A549 (cell line): ENCODE measurements around the gene PTH2. TPM values are rescaled to one million over a fixed set of nuclear protein-coding genes. Genes with fewer than 3 reads are reported as not detected.
"Not testable (repeated sequence)": the region's sequence is repeated elsewhere in the genome, so short reads cannot be mapped to it uniquely, and the experiment has no call there.

Source experiments
- ATAC-seq, 2 experiments: fragments of 200-7000 bp in 1 of 2; fragments of >200 bp in 1 of 2; cut with Nextera tagmentation in 1 of 2; cut with Tn5 transposase in 1 of 2; 3 replicates each; pipeline versions ENCODE4 v1.8.0 to v1.9.1; 2018 to 2020; ENCODE audit warnings: mild to moderate bottlenecking in 1 of 2, moderate library complexity in 1 of 2
- CTCF ChIA-PET: fragments of 300-600 bp; sonication (Branson Sonifier 250); formaldehyde crosslinking; extraction: SDS; loops from one replicate; lab custom pipeline; 2021; ENCODE audit warnings: antibody characterized with exemption, inconsistent platforms; lab: Yijun Ruan, JAX
- POLR2A ChIA-PET: fragments of 350-600 bp; formaldehyde crosslinking; extraction: SDS; loops from one replicate; lab custom pipeline; 2021; ENCODE audit warnings: antibody characterized with exemption, inconsistent platforms; lab: Yijun Ruan, JAX
- DNase-seq, 2 experiments: peaks; one replicate each; pipeline versions ENCODE4 v3.0.0 to v3.0.0-alpha.2; 2011 to 2016; ENCODE audit warnings: low read depth in 1 of 2, low spot score in 1 of 2
- FAIRE-seq: peaks from 2 replicates; lab custom pipeline; 2011; peaks lifted over from hg19 to GRCh38; lab: Jason Lieb, UNC
- H3K27ac ChIP-seq, 2 experiments: fragments of >200 bp; sonication (Bioruptor Twin); formaldehyde crosslinking; 3 replicates each; pipeline ENCODE4 v1.5.1; 2016 to 2017
- H3K4me1 ChIP-seq: fragments of >200 bp; sonication (Bioruptor Twin); formaldehyde crosslinking; 3 replicates; pipeline ENCODE4 v1.6.1; 2016
- H3K4me2 ChIP-seq: fragments of >200 bp; sonication (Bioruptor Twin); formaldehyde crosslinking; 3 replicates; pipeline ENCODE4 v1.6.1; 2016
- H3K4me3 ChIP-seq: fragments of >200 bp; sonication (Bioruptor Twin); formaldehyde crosslinking; 3 replicates; pipeline ENCODE4 v1.5.1; 2016
- H3K9me3 ChIP-seq: fragments of >200 bp; sonication (Bioruptor Twin); formaldehyde crosslinking; 3 replicates; pipeline ENCODE4 v1.6.1; 2016
- BHLHE40 ChIP-seq: IDR thresholded peaks from 2 replicates; pipeline ENCODE4 v1.6.1; 2012; ENCODE audit warnings: low read depth, low read length, inconsistent platforms
- CBX2 ChIP-seq: fragments of 200-600 bp; sonication (generic); IDR thresholded peaks from 2 replicates; pipeline ENCODE4 v1.6.1; 2016; ENCODE audit warnings: low read depth, mild to moderate bottlenecking, borderline replicate concordance
- EP300 ChIP-seq, 2 experiments: fragments of >200 bp; sonication (Bioruptor Twin); formaldehyde crosslinking; IDR thresholded peaks; 2 replicates in 1 of 2; 3 replicates in 1 of 2; pipeline ENCODE4 v1.6.1; 2016 to 2017
- ESRRA ChIP-seq: fragments of 150-350 bp; IDR thresholded peaks from 2 replicates; pipeline ENCODE4 v1.6.1; 2014; ENCODE audit warnings: mild to moderate bottlenecking, low read length, borderline replicate concordance
- GATA3 ChIP-seq: IDR thresholded peaks from 2 replicates; pipeline ENCODE4 v1.6.1; 2012; ENCODE audit warnings: borderline replicate concordance
- HDAC2 ChIP-seq: fragments of 200-600 bp; sonication (generic); IDR thresholded peaks from 2 replicates; pipeline ENCODE4 v1.6.1; 2016
- HOXB13 ChIP-seq: fragments of 250-450 bp; sonication (Bioruptor Pico); IDR thresholded peaks from 2 replicates; pipeline ENCODE4 v1.5.0; 2020; ENCODE audit warnings: low read depth, mild to moderate bottlenecking, moderate library complexity
- JUNB ChIP-seq: fragments of >200 bp; sonication (Bioruptor Twin); formaldehyde crosslinking; IDR thresholded peaks from 2 replicates; pipeline ENCODE4 v1.6.1; 2016
- KDM1A ChIP-seq: fragments of 200-600 bp; sonication (generic); IDR thresholded peaks from 2 replicates; pipeline ENCODE4 v1.6.1; 2016; ENCODE audit warnings: low read depth, mild to moderate bottlenecking
- MAFK ChIP-seq: fragments of 450-650 bp; IDR thresholded peaks from 2 replicates; pipeline ENCODE4 v1.6.1; 2014; ENCODE audit not compliant: partially characterized antibody
- MYC ChIP-seq: IDR thresholded peaks from 2 replicates; pipeline ENCODE4 v1.6.1; 2012; ENCODE audit warnings: mild to moderate bottlenecking, inconsistent platforms, low read length, improper control_type of control experiment, borderline replicate concordance
- NPAS2 ChIP-seq: fragments of 250-450 bp; sonication (Bioruptor Pico); IDR thresholded peaks from 2 replicates; pipeline ENCODE4 v1.8.0; 2022; ENCODE audit warnings: mild to moderate bottlenecking, moderate library complexity, borderline replicate concordance
- NR3C1 ChIP-seq: fragments of >200 bp; sonication (Bioruptor Twin); formaldehyde crosslinking; IDR thresholded peaks from 3 replicates; pipeline ENCODE4 v1.6.1; 2017
- RARB ChIP-seq: fragments of 250-450 bp; sonication (Bioruptor Pico); IDR thresholded peaks from 2 replicates; pipeline ENCODE4 v1.8.0; 2021; ENCODE audit warnings: mild to moderate bottlenecking, moderate library complexity
- RCOR1 ChIP-seq: fragments of 150-350 bp; IDR thresholded peaks from 2 replicates; pipeline ENCODE4 v1.6.1; 2014; ENCODE audit warnings: antibody characterized with exemption, low read length, low read depth
- ZC3H11A ChIP-seq: fragments of 450-650 bp; IDR thresholded peaks from 2 replicates; pipeline ENCODE4 v1.6.1; 2014; ENCODE audit warnings: antibody characterized with exemption, mild to moderate bottlenecking
- ZFP36 ChIP-seq: fragments of 450-650 bp; IDR thresholded peaks from 2 replicates; pipeline ENCODE4 v1.6.1; 2014; ENCODE audit warnings: borderline replicate concordance; ENCODE audit not compliant: partially characterized antibody
- WGBS: methylation state at CpG from one replicate; pipeline ENCODE4 v1.1.6; 2017; ENCODE audit errors: missing lambda C conversion rate; 5-methylcytosine and 5-hydroxymethylcytosine counted together
- polyA plus RNA-seq, 4 experiments: library from polyadenylated mRNA; depleted of rRNA in 3 of 4; stranded (reverse); fragments of >200 nt; fragmentation: RNase III in 1 of 4; extraction: RNeasy Plus Mini Kit Qiagen cat#74134 plus additional on column Dnase treatment in 1 of 4; gene quantifications; 2 replicates in 3 of 4; 3 replicates in 1 of 4; pipeline ENCODE4 v1.2.3, GENCODE V29; 2011 to 2017
- TF ChIP-seq, protein P1 (sequence below): fragments of >200 bp; sonication (Bioruptor Twin); formaldehyde crosslinking; IDR thresholded peaks from 3 replicates; pipeline ENCODE4 v1.5.1; 2016
- TF ChIP-seq, protein P2 (sequence below): IDR thresholded peaks from 2 replicates; pipeline ENCODE4 v1.6.1; 2012
- TF ChIP-seq, protein P3 (sequence below): fragments of 200-600 bp; sonication (generic); IDR thresholded peaks from 2 replicates; pipeline ENCODE4 v1.6.1; 2016; ENCODE audit warnings: antibody characterized with exemption, mild to moderate bottlenecking, moderate library complexity
- TF ChIP-seq, protein P4 (sequence below): fragments of 150-350 bp; IDR thresholded peaks from 2 replicates; pipeline ENCODE4 v1.6.1; 2014; ENCODE audit warnings: low read depth, mild to moderate bottlenecking, low read length

Gene PTH2
- polyA plus RNA-seq, 2 of the 4 experiments (the other 2 are of a cell fraction): not detected

DNA sequence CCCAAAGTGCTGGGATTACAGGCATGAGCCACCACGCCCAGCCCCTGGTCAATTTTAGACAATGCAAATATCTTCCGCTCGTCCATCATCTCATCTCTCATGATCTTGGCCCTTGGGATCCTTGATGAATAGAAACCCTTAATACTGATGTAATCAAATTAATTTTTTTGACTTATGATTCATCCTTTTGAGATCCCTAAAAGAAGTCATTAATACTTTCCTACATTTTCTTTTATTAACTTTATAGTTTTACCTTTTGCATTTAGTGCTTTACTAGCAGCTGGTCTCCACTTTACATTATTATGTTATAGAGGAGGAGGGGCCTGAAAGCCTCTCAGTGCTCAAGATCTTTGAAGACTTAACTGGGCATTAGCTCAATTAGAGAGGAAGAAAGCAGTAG is 42.9 kb downstream of the PTH2 start (continued):
- TF ChIP-seq, protein P1, sequence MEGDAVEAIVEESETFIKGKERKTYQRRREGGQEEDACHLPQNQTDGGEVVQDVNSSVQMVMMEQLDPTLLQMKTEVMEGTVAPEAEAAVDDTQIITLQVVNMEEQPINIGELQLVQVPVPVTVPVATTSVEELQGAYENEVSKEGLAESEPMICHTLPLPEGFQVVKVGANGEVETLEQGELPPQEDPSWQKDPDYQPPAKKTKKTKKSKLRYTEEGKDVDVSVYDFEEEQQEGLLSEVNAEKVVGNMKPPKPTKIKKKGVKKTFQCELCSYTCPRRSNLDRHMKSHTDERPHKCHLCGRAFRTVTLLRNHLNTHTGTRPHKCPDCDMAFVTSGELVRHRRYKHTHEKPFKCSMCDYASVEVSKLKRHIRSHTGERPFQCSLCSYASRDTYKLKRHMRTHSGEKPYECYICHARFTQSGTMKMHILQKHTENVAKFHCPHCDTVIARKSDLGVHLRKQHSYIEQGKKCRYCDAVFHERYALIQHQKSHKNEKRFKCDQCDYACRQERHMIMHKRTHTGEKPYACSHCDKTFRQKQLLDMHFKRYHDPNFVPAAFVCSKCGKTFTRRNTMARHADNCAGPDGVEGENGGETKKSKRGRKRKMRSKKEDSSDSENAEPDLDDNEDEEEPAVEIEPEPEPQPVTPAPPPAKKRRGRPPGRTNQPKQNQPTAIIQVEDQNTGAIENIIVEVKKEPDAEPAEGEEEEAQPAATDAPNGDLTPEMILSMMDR: no peak
- TF ChIP-seq HDAC2: no peak
- TF ChIP-seq MAFK: no peak
- TF ChIP-seq HOXB13 (CRISPR knock-in tag): no peak
- no peak for TF ChIP-seq KDM1A
- no peak for TF ChIP-seq BHLHE40

DNA sequence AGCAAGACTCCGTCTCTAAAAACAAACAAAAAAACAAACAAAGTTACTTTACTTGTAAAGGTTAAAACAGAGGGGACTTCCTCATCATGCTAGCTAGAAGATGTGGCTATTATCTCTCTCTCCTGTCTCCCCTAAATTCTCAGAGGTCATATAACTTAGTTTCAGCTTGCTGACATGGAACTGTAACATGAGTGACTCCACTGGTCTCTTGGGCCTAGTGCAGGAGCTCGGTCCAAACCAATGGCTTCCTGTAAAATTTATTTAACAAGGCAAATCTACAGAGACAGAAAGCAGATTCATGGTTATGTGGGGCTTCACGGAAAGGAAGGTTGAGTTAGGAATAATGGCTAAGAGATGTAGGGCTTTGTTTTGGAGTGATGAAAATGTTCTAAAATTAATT is 44.7 kb downstream of the PTH2 start:
- Histone ChIP-seq H3K4me1 (no peaks in the 10 kb centered on the region), H3K27ac (no peak overlapping the region), H3K4me3 (no peak overlapping the region), H3K9me3 (peaks cover 22% of the 10 kb centered on the region), H3K4me2 (no peak overlapping the region)
- WGBS: 80% methylated on average over 3 of the region's 3 CpGs
- no peak for ATAC-seq
- no peak for TF ChIP-seq ZFP36
- DNase-seq: no peak
- CTCF ChIA-PET: interaction anchor here (0.9 to 12.9 kb wide), 6 partner anchors 12 to 152 kb away, joined by 3 to 108 read pairs (median 4); partner anchors contain the start of gene KASH5
- no peak for FAIRE-seq
- POLR2A ChIA-PET: interaction anchor here (1.0 kb wide), 1 partner anchor 10 kb away, joined by 3 read pairs; the partner anchor contains the start of gene KASH5

DNA sequence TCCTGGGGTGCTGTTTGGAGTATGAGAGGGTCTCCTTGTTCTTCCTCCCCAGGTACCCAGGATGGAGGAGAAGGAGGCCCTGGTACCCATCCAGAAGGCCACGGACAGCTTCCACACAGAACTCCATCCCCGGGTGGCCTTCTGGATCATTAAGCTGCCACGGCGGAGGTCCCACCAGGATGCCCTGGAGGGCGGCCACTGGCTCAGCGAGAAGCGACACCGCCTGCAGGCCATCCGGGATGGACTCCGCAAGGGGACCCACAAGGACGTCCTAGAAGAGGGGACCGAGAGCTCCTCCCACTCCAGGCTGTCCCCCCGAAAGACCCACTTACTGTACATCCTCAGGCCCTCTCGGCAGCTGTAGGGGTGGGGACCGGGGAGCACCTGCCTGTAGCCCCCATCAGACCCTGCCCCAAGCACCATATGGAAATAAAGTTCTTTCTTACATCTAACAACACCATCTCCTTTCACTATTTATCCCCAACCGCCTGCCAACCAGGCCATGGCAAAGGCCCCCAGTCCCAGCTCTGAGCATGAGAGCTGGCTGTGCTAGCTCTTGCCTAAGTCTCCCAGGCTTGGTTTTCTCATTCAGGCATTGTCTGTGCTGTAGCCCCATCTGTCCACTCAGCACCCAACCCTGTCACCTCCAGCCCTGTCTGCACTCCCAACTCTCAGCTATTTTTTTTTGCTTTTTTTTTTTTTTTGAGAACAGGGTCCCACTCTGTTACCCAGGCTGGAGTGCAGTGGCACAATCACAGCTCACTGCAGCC is 48.4 kb downstream of the PTH2 start:
- 70% methylated on average over 16 of the region's 16 CpGs for WGBS
- Histone ChIP-seq H3K4me3 (no peak overlapping the region), H3K4me2 (no peak overlapping the region), H3K9me3 (peaks cover 6% of the 10 kb centered on the region), H3K27ac (no peak overlapping the region), H3K4me1 (no peaks in the 10 kb centered on the region)
- CTCF ChIA-PET: interaction anchor here (0.5 to 12.9 kb wide), 14 partner anchors 9 to 197 kb away, joined by 3 to 108 read pairs (median 4); partner anchors contain the start of gene KASH5
- ATAC-seq: peak; percentile 32 to 40; a peak in 3 of 6 replicates
- no peak for FAIRE-seq
- no peak for DNase-seq
- POLR2A ChIA-PET: no interaction called here
- TF ChIP-seq JUNB (no peak), RARB (CRISPR knock-in tag) (no peak), ZFP36 (no peak), MYC (no peak), RCOR1 (no peak), ZC3H11A (no peak), NPAS2 (CRISPR knock-in tag) (no peak), KDM1A (no peak), HDAC2 (no peak), EP300 (IDR thresholded peaks at IDR 0.05) (no peak), NR3C1 (no peak), ESRRA (no peak), CBX2 (no peak), GATA3 (no peak)
- TF ChIP-seq, protein P2, sequence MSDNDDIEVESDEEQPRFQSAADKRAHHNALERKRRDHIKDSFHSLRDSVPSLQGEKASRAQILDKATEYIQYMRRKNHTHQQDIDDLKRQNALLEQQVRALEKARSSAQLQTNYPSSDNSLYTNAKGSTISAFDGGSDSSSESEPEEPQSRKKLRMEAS: no peak
- TF ChIP-seq, protein P3, sequence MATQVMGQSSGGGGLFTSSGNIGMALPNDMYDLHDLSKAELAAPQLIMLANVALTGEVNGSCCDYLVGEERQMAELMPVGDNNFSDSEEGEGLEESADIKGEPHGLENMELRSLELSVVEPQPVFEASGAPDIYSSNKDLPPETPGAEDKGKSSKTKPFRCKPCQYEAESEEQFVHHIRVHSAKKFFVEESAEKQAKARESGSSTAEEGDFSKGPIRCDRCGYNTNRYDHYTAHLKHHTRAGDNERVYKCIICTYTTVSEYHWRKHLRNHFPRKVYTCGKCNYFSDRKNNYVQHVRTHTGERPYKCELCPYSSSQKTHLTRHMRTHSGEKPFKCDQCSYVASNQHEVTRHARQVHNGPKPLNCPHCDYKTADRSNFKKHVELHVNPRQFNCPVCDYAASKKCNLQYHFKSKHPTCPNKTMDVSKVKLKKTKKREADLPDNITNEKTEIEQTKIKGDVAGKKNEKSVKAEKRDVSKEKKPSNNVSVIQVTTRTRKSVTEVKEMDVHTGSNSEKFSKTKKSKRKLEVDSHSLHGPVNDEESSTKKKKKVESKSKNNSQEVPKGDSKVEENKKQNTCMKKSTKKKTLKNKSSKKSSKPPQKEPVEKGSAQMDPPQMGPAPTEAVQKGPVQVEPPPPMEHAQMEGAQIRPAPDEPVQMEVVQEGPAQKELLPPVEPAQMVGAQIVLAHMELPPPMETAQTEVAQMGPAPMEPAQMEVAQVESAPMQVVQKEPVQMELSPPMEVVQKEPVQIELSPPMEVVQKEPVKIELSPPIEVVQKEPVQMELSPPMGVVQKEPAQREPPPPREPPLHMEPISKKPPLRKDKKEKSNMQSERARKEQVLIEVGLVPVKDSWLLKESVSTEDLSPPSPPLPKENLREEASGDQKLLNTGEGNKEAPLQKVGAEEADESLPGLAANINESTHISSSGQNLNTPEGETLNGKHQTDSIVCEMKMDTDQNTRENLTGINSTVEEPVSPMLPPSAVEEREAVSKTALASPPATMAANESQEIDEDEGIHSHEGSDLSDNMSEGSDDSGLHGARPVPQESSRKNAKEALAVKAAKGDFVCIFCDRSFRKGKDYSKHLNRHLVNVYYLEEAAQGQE: no peak
- TF ChIP-seq, protein P4, sequence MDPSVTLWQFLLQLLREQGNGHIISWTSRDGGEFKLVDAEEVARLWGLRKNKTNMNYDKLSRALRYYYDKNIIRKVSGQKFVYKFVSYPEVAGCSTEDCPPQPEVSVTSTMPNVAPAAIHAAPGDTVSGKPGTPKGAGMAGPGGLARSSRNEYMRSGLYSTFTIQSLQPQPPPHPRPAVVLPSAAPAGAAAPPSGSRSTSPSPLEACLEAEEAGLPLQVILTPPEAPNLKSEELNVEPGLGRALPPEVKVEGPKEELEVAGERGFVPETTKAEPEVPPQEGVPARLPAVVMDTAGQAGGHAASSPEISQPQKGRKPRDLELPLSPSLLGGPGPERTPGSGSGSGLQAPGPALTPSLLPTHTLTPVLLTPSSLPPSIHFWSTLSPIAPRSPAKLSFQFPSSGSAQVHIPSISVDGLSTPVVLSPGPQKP: no peak

DNA sequence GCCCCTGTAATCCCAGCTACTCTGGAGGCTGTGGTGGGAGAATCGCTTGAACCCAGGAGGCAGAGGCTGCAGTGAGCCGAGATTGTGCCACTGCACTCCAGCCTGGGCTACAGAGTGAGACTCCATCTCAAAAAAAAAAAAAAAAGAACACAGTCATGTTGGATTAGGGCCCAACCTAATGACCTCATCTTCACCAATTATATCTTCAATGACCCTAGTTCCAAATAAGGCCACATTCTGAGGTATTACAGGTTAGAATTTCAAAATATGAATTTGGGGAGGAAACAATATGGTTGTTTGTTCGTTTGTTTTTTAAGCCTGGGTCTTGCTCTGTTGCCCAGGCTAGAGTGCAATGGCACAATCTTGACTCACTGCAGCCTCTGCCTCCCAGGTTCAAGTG is 50.1 kb downstream of the PTH2 start:
- 50% methylated on average over 3 of the region's 3 CpGs for WGBS
- CTCF ChIA-PET: interaction anchor here (0.7 to 12.9 kb wide), 6 partner anchors 14 to 78 kb away, joined by 3 to 108 read pairs (median 4); partner anchors contain the start of gene KASH5
- H3K4me1 ChIP-seq, DNase-seq, FAIRE-seq, H3K4me2 ChIP-seq, H3K27ac ChIP-seq, ATAC-seq, H3K4me3 ChIP-seq, POLR2A ChIA-PET: not testable (repeated sequence)
- H3K9me3 ChIP-seq: peaks cover 23% of the 10 kb centered on the region
